ENCODE measurements around the gene MCRIP2. TPM values are rescaled to one million over a fixed set of nuclear protein-coding genes. Genes with fewer than 3 reads are reported as not detected.

MCRIP2 gene
- total RNA-seq, 8 experiments from 2014 or later, result 10.3 to 58.8 (median 31.3) TPM

DNA sequence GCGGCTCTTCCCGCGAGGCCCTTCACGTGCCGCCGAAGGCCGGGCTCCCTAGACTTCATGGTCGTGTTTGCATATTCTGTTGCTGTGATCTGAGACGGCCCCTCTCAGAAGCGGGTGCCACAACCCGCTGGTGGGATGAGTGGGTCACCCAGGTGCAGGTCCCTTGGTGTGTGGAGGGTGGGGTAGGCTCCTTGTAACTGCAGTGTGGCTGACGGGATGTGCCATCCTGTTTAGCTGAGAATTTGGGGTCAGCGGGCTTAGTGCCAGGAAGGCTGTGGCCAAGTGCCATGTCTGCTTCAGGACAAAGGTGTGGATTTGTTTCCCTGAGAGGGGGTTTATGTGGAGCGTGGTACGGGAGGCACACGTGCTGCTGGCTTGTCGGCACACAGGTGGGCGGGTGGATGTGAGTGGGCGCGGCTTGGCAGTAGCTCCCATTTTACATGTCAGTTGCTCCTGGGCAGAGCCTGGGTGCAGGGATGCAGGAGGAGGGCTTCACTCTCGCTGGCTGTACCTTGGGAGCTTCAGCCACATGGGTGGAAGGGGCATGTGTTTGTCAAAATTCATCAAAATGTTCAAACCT lies 20.0 kb upstream of the MCRIP2 start:
- 60 to 100% (median 96%) methylated on average over 1 to 8 of the region's 21 CpGs; no CpG with 5 or more reads in 3 of the 10 experiments for WGBS, 10 experiments
- Histone ChIP-seq H3K4me1 (replicated peaks in 1 of 2) (peaks cover 14 to 45% of the 10 kb centered on the region in 2 donors), H3K27ac (peak overlapping the region in 1 of 2 donors; percentile 80), H3K4me3 (no peak overlapping the region)
- peak in 1 of 8 experiments; percentile 32 for ATAC-seq (replicated peaks in 6 of 8)
- in situ Hi-C loops (cut with MboI; ENCODE audit: low pct_unique_long_range_greater_than_20kb in 2 of 9, low sequenced_read_pairs in 9 of 9, unreplicated experiment in 9 of 9), result no loop called here

- WGBS, 10 experiments, result 60 to 97% (median 86%) methylated on average over 2 to 11 of the region's 17 CpGs; no CpG with 5 or more reads in 4 of the 10 experiments
- peaks cover 14 to 45% of the 10 kb centered on the region in 2 donors for H3K4me1 ChIP-seq (replicated peaks in 1 of 2)
- ATAC-seq (replicated peaks in 6 of 8), result peak in 2 of 8 experiments; percentile 16 to 23
- peak overlapping the region; percentile 14 to 80 for H3K27ac ChIP-seq
- in situ Hi-C loops (cut with MboI; ENCODE audit: low pct_unique_long_range_greater_than_20kb in 2 of 9, low sequenced_read_pairs in 9 of 9, unreplicated experiment in 9 of 9), result no loop called here
- no peak overlapping the region for H3K4me3 ChIP-seq
Measured at GRCh38 chr16:622920-623280, 18.7 kb upstream of the MCRIP2 start.

DNA sequence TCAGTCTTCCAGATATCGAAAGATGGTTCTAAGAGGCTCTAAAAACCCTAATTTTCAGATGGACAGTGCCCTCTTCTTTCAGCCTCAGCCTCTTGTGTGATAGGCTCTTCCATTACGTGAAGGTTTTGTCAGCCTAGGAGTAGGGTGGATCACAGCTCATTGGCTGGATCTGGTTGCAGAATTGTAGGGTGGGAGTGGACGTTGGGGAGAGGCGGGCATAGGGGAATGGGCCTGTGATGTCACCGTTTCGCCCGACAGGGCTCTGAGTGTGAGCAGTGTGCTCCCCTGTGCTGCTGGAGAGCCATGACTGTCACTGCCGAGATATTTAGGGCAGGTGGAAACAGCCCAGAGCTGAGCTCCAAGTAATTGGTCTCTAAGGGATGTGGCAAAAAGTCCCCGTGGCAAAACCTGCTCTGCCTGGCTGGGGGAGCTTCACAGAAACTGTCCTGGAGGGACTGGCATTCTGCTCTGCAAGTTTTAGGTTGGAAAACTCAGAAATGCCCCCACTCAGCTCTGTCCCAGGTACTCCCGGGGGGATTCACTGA lies 17.0 kb upstream of the MCRIP2 start:
- H3K4me3 ChIP-seq, result no peak overlapping the region
- in situ Hi-C loops (cut with MboI; ENCODE audit: low pct_unique_long_range_greater_than_20kb in 2 of 9, low sequenced_read_pairs in 9 of 9, unreplicated experiment in 9 of 9), result no loop called here
- ATAC-seq (replicated peaks in 6 of 8), result peak in 4 of 8 experiments; percentile 34 to 40 (median 36)
- peaks cover 22 to 55% of the 10 kb centered on the region in 2 donors for H3K4me1 ChIP-seq (replicated peaks in 1 of 2)
- H3K27ac ChIP-seq, result peak overlapping the region in 1 of 2 donors; percentile 38
- WGBS, 10 experiments, result 72 to 100% (median 83%) methylated on average over 1 to 6 of the region's 10 CpGs; no CpG with 5 or more reads in 5 of the 10 experiments

DNA sequence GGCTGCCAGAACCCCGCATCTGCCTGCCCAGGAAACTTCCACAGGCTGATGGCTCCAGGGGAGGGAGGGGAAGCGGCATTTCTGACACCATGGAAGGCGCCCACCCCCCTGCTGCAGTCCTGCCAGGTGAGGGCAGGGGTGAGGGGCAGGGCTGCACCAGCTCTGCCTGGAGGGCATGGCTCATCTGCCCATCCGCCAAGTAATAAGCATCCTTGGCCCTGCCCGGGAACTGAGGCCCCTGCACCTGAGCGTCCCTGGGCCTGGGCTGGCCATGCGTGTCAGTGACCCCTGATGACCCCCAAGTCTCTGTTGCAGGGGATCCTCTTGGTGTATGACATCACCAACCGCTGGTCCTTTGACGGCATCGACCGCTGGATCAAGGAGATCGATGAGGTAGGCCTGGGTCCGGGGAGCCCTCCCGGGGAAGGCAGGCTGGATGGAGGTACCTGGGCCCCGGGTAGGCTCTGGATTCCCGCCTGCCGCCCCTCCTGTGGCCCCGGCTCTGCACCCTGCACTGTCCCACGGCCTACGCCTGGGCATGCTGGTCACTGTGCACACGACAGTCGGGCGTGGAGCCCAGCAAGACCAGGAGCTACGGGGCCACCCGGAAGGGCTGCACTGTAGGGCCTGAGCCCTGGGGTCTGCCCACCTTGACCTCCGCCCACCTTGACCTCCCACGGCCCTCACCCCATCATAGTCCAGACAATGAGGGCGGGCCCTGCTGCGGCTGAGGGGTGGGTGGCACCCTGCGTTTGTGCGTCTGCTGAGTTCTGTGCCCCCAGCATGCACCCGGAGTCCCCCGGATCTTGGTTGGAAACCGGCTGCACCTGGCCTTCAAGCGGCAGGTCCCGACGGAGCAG lies 16.3 kb upstream of the MCRIP2 start:
- Histone ChIP-seq H3K4me3 (no peak overlapping the region), H3K27ac (no peak overlapping the region), H3K4me1 (replicated peaks in 1 of 2) (peaks cover 29 to 63% of the 10 kb centered on the region in 2 donors)
- in situ Hi-C loops (cut with MboI; ENCODE audit: low pct_unique_long_range_greater_than_20kb in 2 of 9, low sequenced_read_pairs in 9 of 9, unreplicated experiment in 9 of 9), result no loop called here
- 93 to 100% (median 96%) methylated on average over 3 to 10 of the region's 37 CpGs; no CpG with 5 or more reads in 6 of the 10 experiments for WGBS, 10 experiments
- no peak for ATAC-seq (replicated peaks in 6 of 8)

DNA sequence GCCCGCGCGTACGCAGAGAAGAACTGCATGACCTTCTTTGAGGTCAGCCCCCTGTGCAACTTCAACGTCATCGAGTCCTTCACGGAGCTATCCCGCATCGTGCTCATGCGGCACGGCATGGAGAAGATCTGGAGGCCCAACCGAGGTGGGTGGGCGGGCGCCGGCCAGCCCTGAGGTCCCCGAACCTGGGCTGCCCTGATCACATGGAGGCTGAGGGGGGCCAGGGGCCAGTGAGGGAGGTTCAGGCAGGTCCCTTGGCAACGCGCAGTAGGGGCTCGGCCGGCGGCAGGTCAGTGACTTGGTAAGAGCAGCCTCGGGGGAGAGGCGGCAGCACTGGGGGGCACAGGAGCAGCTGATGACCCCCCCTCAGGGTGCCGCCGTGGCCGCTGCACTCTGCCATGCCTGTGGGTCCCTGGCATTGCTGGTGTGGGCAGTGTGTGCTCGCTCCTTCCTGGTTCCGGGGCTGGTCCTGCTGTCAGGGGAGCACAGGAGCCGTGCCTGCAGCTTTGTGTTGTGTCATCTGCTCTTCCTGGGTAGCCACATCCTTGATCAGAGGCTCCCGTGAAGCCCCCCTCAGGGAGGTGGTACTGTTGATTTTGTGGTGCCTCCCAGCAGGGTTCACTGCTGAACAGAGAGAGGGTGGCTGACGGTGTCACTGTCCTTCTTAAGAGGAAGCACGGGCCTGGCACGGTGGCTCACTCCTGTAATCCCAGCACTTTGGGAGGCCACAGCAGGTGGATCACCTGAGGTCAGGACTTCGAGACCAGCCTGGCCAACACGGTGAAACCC lies 15.5 kb upstream of the MCRIP2 start:
- Histone ChIP-seq H3K4me3 (no peak overlapping the region), H3K27ac (no peak overlapping the region), H3K4me1 (replicated peaks in 1 of 2) (peaks cover 38 to 66% of the 10 kb centered on the region in 2 donors)
- WGBS, 10 experiments, result 96 to 100% (median 99%) methylated on average over 1 to 14 of the region's 35 CpGs; no CpG with 5 or more reads in 5 of the 10 experiments
- in situ Hi-C loops (cut with MboI; ENCODE audit: low pct_unique_long_range_greater_than_20kb in 2 of 9, low sequenced_read_pairs in 9 of 9, unreplicated experiment in 9 of 9), result no loop called here
- ATAC-seq (replicated peaks in 6 of 8), result no peak

DNA sequence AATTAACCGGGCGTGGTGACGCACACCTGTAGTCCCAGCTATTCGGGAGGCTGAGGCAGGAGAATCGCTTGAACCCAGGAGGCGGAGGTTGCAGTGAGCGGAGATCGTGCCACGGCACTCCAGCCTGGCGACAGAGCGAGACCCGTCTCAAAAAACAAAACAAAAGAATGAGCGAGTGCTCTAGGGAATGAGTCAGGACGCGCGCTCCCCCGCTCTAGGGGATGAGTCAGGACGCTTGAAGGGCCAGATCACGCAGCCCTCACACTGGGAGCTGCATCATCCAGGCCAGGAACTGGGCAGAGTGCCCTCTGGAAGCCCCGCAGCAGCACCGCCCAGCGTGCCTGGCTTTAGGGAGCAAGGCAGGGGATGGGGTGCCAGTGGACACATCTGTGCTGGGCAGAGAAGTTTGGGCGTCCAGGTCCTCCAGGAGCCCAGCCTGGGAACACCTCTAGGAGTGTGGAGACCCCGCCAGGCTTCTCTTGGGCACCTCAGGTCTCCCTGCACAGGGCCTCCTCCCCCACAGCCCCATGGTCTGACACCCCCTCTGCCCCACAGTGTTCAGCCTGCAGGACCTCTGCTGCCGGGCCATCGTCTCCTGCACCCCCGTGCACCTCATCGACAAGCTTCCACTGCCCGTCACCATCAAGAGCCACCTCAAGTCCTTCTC lies 14.7 kb upstream of the MCRIP2 start:
- in situ Hi-C loops (cut with MboI; ENCODE audit: low pct_unique_long_range_greater_than_20kb in 2 of 9, low sequenced_read_pairs in 9 of 9, unreplicated experiment in 9 of 9), result no loop called here
- Histone ChIP-seq H3K4me3 (no peak overlapping the region), H3K27ac (no peak overlapping the region), H3K4me1 (replicated peaks in 1 of 2) (peaks cover 40 to 61% of the 10 kb centered on the region in 2 donors)
- ATAC-seq (replicated peaks in 6 of 8), result peak in 2 of 8 experiments; percentile 44 to 87
- 55 to 100% (median 98%) methylated on average over 1 to 5 of the region's 29 CpGs; no CpG with 5 or more reads in 4 of the 10 experiments for WGBS, 10 experiments

DNA sequence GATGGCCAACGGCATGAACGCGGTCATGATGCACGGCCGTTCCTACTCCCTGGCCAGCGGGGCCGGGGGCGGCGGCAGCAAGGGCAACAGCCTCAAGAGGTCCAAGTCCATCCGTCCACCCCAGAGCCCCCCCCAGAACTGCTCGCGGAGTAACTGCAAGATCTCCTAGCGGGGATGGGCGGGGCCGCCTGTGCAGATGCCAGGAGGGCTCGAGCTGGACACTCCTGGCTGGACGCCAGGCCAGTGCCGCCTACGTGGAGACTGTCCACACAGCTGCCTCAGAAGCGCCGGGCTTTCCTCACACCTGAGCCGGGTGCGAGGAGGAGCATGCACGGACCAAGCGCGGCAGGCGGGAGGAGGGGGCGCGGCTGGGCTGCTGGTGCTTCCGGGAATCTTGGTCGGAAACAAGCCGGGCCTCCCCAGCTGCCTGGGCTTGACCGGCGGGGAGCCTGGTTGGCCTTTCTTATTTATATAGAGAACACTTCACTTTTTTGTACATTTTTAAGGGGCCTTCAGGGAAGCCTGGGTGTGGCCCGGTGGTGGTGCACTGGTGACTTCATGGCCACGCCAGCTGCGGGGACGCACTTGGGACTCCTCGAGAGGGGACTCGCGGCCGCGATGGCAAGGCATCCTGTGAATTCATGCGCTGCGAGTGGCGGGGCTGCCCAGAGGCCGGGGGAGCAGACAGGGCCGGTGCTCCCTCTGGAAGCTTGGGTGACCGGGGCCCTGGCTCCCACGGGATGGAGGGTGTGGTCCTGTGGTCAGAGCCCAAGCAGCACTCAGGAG lies 14.0 kb upstream of the MCRIP2 start:
- H3K4me3 ChIP-seq, result no peak overlapping the region
- ATAC-seq (replicated peaks in 6 of 8), result peak in 2 of 8 experiments; percentile 2 to 14
- 76 to 90% (median 83%) methylated on average over 2 to 20 of the region's 50 CpGs; no CpG with 5 or more reads in 4 of the 10 experiments for WGBS, 10 experiments
- in situ Hi-C loops (cut with MboI; ENCODE audit: low pct_unique_long_range_greater_than_20kb in 2 of 9, low sequenced_read_pairs in 9 of 9, unreplicated experiment in 9 of 9), result no loop called here
- H3K27ac ChIP-seq, result no peak overlapping the region
- H3K4me1 ChIP-seq (replicated peaks in 1 of 2), result peaks cover 36 to 54% of the 10 kb centered on the region in 2 donors

DNA sequence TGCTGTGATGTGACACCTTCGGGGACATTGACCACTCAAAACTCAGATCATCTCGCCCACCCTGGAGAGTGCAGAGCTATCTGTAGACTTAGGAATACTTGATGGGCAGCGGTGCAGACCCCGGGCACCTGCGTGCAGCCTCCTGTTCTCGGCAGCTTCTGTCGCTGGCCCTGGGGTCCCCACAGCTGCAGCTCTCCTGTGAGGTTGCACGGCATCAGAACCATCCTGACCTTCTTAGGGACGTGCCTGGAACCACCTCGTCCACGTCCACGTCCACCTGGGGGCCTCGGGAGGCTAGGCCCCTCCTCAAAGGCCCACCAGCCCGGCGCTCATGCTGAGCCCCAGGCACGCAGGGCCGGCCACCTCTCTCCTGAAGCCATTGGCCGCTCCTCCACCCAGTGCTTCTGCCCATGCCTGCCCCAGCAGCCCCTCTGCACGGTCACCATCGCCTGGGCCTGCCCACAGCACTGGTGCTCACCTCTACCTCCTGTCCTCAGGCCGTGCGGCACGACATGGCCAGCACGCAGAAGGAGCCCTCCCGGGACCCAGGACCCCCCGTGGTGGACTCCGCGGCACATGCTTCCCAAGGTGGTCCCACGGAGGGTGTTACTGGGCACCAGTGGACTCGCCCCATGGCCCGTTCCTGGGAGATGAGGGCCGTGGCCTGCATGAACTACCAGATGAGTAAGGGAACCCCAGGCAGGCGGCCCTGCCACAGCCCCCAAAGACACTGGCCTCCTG lies 13.1 kb upstream of the MCRIP2 start:
- in situ Hi-C loops (cut with MboI; ENCODE audit: low pct_unique_long_range_greater_than_20kb in 2 of 9, low sequenced_read_pairs in 9 of 9, unreplicated experiment in 9 of 9), result no loop called here
- no peak for ATAC-seq (replicated peaks in 6 of 8)
- WGBS, 10 experiments, result 94 to 100% (median 94%) methylated on average over 2 to 12 of the region's 33 CpGs; no CpG with 5 or more reads in 7 of the 10 experiments

GRCh38 chr16:629185-629832 lies 12.3 kb upstream of the MCRIP2 start:
- in situ Hi-C loops (cut with MboI; ENCODE audit: low pct_unique_long_range_greater_than_20kb in 2 of 9, low sequenced_read_pairs in 9 of 9, unreplicated experiment in 9 of 9), result no loop called here
- no peak overlapping the region for H3K4me3 ChIP-seq
- peak in 7 of 8 experiments; percentile 17 to 70 (median 53) for ATAC-seq (replicated peaks in 6 of 8)
- 17 to 100% (median 87%) methylated on average over 1 to 6 of the region's 29 CpGs; no CpG with 5 or more reads in 5 of the 10 experiments for WGBS, 10 experiments
- peak overlapping the region; percentile 34 to 79 for H3K27ac ChIP-seq
- peaks cover 28 to 37% of the 10 kb centered on the region in 2 donors for H3K4me1 ChIP-seq (replicated peaks in 1 of 2)

More for the DNA sequence above, 13.1 kb upstream of the MCRIP2 start:
- Histone ChIP-seq H3K27ac (peak overlapping the region; percentile 34 to 79), H3K4me3 (no peak overlapping the region), H3K4me1 (replicated peaks in 1 of 2) (peaks cover 30 to 45% of the 10 kb centered on the region in 2 donors)

- WGBS, 10 experiments, result no CpG with 5 or more reads among the region's 11 CpGs
- ATAC-seq (replicated peaks in 6 of 8), result peak in 7 of 8 experiments; percentile 0 to 15 (median 4)
- peaks cover 26 to 32% of the 10 kb centered on the region in 2 donors for H3K4me1 ChIP-seq (replicated peaks in 1 of 2)
- peak overlapping the region; percentile 29 to 79 for H3K27ac ChIP-seq
- no peak overlapping the region for H3K4me3 ChIP-seq
- in situ Hi-C loops (cut with MboI; ENCODE audit: low pct_unique_long_range_greater_than_20kb in 2 of 9, low sequenced_read_pairs in 9 of 9, unreplicated experiment in 9 of 9), result no loop called here
Measured at GRCh38 chr16:629833-630248, 11.8 kb upstream of the MCRIP2 start.
